Prostate gland (tissue), 2 donors: ENCODE data around the gene STYK1. TPM values are rescaled to one million over a fixed set of nuclear protein-coding genes. Genes with fewer than 3 reads are reported as not detected.

Experiments used
- DNase-seq: peaks from one replicate; pipeline ENCODE4 v3.0.0-alpha.2; 2019; ENCODE audit warnings: low spot score
- H3K27ac ChIP-seq, 2 donors: fragments of 200-600 bp; sonication (generic); 2 replicates each; pipeline ENCODE4 v1.5.1; 2017 to 2019
- H3K27me3 ChIP-seq: fragments of 200-600 bp; sonication (generic); replicated peaks from 2 replicates; pipeline ENCODE4 v1.5.1; 2019; ENCODE audit not compliant: insufficient read depth
- H3K36me3 ChIP-seq, 2 donors: fragments of 200-600 bp; sonication (generic); 1 replicate in 1 of 2; 2 replicates in 1 of 2; pipeline versions ENCODE4 v1.5.1 to v1.8.1; 2017 to 2019
- H3K4me1 ChIP-seq: fragments of 200-600 bp; sonication (generic); replicated peaks from 2 replicates; pipeline ENCODE4 v1.5.1; 2019
- H3K4me3 ChIP-seq, 2 donors: fragments of 200-600 bp; sonication (generic); 2 replicates each; pipeline ENCODE4 v1.5.1; 2017 to 2019
- H3K9me3 ChIP-seq: fragments of 200-600 bp; sonication (generic); 2 replicates; pipeline ENCODE4 v1.5.1; 2017
- POLR2A ChIP-seq: fragments of 450-650 bp; IDR thresholded peaks from one replicate; pipeline ENCODE4 v1.6.1; 2016; ENCODE audit warnings: antibody characterized with exemption, mild to moderate bottlenecking
- POLR2AphosphoS5 ChIP-seq: sonication (generic); formaldehyde crosslinking; IDR thresholded peaks from one replicate; pipeline ENCODE4 v1.6.1; 2017; ENCODE audit warnings: antibody characterized with exemption
- WGBS: methylation state at CpG from one replicate; pipeline ENCODE4 v1.1.5; 2018; 5-methylcytosine and 5-hydroxymethylcytosine counted together
- intact Hi-C: fragments of 100-400 bp; cut with DNase I; formaldehyde crosslinking; loops from one replicate; pipeline ENCODE4 v1.14.2; 2022
- total RNA-seq, 2 donors: library from RNA; depleted of rRNA; stranded (reverse); fragments of >200 nt; gene quantifications; one replicate each; pipeline ENCODE4 v1.1.0, GENCODE V29; 2016
- TF ChIP-seq, protein P1 (sequence below), 4 experiments: fragments of 200-600 bp in 2 of 4; fragments of 450-650 bp in 2 of 4; sonication (generic) in 2 of 4; IDR thresholded peaks; 1 replicate in 3 of 4; 2 replicates in 1 of 4; pipeline ENCODE4 v1.5.1; 2016 to 2019; ENCODE audit warnings: antibody characterized with exemption in 4 of 4, mild to moderate bottlenecking in 2 of 4, moderate library complexity in 2 of 4

The STYK1 gene
- total RNA-seq, 2 donors from 2014 or later: 9.5 to 39.7 TPM

DNA sequence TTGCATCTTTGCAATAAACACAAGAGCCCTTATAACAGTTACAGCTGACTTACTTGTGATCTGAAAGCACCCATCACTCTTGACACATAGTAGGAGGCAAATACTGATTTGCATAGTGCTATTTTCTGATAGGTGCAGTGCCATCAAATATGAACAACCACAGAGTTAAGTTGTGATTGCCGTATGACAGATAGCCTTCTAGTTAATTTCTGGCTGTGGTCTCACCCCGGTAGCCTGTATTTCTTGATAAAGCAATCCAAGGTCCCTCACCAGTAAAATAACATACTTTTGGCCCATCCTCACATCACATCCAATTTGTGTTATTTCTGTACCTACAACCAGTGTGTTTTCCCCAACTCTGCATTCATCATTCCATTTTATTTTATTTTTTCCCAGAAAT is 23.3 kb upstream of the STYK1 start:
- H3K27ac ChIP-seq: no peak overlapping the region
- peaks cover 0 to 5% of the 10 kb centered on the region in 2 donors for H3K36me3 ChIP-seq

DNA sequence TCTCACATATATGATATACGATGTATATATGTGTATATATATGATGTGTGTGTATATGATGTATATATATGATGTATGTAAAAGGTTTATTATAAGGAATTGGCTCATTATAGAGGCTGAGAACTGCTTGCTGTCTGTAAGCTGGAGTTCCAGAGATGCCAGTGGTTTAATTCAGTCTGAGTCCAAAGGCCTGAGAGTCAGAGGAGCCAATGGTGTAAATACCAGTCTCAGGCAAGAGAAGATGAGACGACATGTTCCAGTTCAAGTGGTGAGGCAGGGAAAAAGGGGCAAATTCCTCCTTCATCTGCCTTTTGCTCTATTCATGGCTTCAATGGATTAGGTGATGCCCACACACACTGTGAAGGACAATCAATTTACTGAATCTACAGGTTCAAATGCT is 17.1 kb upstream of the STYK1 start:
- no peaks in the 10 kb centered on the region for H3K36me3 ChIP-seq
- WGBS: 94% methylated on average over 2 of the region's 2 CpGs
- TF ChIP-seq, protein P1, sequence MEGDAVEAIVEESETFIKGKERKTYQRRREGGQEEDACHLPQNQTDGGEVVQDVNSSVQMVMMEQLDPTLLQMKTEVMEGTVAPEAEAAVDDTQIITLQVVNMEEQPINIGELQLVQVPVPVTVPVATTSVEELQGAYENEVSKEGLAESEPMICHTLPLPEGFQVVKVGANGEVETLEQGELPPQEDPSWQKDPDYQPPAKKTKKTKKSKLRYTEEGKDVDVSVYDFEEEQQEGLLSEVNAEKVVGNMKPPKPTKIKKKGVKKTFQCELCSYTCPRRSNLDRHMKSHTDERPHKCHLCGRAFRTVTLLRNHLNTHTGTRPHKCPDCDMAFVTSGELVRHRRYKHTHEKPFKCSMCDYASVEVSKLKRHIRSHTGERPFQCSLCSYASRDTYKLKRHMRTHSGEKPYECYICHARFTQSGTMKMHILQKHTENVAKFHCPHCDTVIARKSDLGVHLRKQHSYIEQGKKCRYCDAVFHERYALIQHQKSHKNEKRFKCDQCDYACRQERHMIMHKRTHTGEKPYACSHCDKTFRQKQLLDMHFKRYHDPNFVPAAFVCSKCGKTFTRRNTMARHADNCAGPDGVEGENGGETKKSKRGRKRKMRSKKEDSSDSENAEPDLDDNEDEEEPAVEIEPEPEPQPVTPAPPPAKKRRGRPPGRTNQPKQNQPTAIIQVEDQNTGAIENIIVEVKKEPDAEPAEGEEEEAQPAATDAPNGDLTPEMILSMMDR (IDR thresholded peaks at IDR 0.05): no peak
- TF ChIP-seq POLR2AphosphoS5 (no peak), POLR2A (no peak)
- H3K4me1 ChIP-seq: no peaks in the 10 kb centered on the region
- H3K4me3 ChIP-seq: no peak overlapping the region
- no peaks in the 10 kb centered on the region for H3K27me3 ChIP-seq
- no peak overlapping the region for H3K27ac ChIP-seq
- DNase-seq: no peak
- intact Hi-C loops: no loop called here
- H3K9me3 ChIP-seq: no peaks in the 10 kb centered on the region

More for the DNA sequence above, 23.3 kb upstream of the STYK1 start:
- DNase-seq: no peak
- intact Hi-C loops: no loop called here
- Histone ChIP-seq H3K4me3 (no peak overlapping the region), H3K4me1 (no peaks in the 10 kb centered on the region), H3K9me3 (no peaks in the 10 kb centered on the region), H3K27me3 (no peaks in the 10 kb centered on the region)
- TF ChIP-seq POLR2A (no peak), POLR2AphosphoS5 (no peak)
- TF ChIP-seq, protein P1 (IDR thresholded peaks at IDR 0.05): no peak
- WGBS: 93% methylated on average over 2 of the region's 2 CpGs

GRCh38 chr12:10689146-10689545 is 15.3 kb upstream of the STYK1 start:
- H3K4me3 ChIP-seq: no peak overlapping the region
- 100% methylated on average over 2 of the region's 2 CpGs for WGBS
- no peaks in the 10 kb centered on the region for H3K27me3 ChIP-seq
- no peaks in the 10 kb centered on the region for H3K36me3 ChIP-seq
- H3K9me3 ChIP-seq: no peaks in the 10 kb centered on the region
- no peak for DNase-seq
- no peak overlapping the region for H3K27ac ChIP-seq
- TF ChIP-seq, protein P1 (IDR thresholded peaks at IDR 0.05): no peak
- TF ChIP-seq POLR2A: no peak
- no peak for TF ChIP-seq POLR2AphosphoS5
- H3K4me1 ChIP-seq: no peaks in the 10 kb centered on the region
- intact Hi-C loops: no loop called here

DNA sequence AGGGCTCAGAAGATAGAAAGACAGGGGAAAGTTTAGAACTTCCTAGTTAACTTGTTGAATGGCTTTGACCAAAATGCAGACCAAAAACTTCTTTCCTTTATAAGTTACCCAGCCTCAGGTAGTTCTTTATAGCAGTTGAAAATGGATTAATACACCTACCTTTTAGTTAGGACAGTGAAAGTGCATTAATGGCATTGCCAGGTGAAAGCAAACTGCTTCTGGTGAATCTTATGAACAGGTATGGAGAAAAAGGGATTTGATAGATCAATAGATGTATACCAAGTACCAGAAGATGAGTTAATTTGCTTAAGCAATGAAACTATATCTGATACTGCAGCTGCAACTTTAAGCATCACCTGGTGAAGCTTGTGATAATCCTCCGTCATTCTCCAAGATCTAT is 14.2 kb upstream of the STYK1 start:
- intact Hi-C loops: no loop called here
- no peaks in the 10 kb centered on the region for H3K27me3 ChIP-seq
- no peaks in the 10 kb centered on the region for H3K4me1 ChIP-seq
- no peak overlapping the region for H3K27ac ChIP-seq
- no peak overlapping the region for H3K4me3 ChIP-seq
- DNase-seq: no peak
- H3K9me3 ChIP-seq: no peaks in the 10 kb centered on the region
- no peaks in the 10 kb centered on the region for H3K36me3 ChIP-seq
- TF ChIP-seq POLR2AphosphoS5 (no peak), POLR2A (no peak)
- TF ChIP-seq, protein P1 (IDR thresholded peaks at IDR 0.05): no peak
- WGBS: 87% methylated on average over 1 of the region's 1 CpG

- TF ChIP-seq, protein P1 (IDR thresholded peaks at IDR 0.05): no peak
- TF ChIP-seq POLR2AphosphoS5 (no peak), POLR2A (no peak)
- Histone ChIP-seq H3K36me3 (no peaks in the 10 kb centered on the region), H3K9me3 (no peaks in the 10 kb centered on the region), H3K27me3 (no peaks in the 10 kb centered on the region), H3K4me1 (no peaks in the 10 kb centered on the region), H3K27ac (peak overlapping the region; percentile 87 to 89), H3K4me3 (peak overlapping the region in 1 of 2 donors; percentile 49)
- WGBS: 83% methylated on average over 15 of the region's 15 CpGs
- intact Hi-C loops: no loop called here
- no peak for DNase-seq
Observed at GRCh38 chr12:10672231-10672868, 1.5 kb downstream of the STYK1 start.
